Upper lobe of left lung (tissue), 4 donors: ENCODE data around the gene MLH1.

Experiments used
- EP300 ChIP-seq, 4 donors: sonication (generic); formaldehyde crosslinking; IDR thresholded peaks; one replicate each; pipeline ENCODE4 v1.5.1; 2017; ENCODE audit warnings: antibody characterized with exemption in 4 of 4, control low read depth in 2 of 4
- TF ChIP-seq, protein P1 (sequence below), 6 experiments: fragments of 450-650 bp in 4 of 6; fragments of 200-600 bp in 2 of 6; sonication (generic) in 2 of 6; IDR thresholded peaks; one replicate each; pipeline ENCODE4 v1.5.1; 2016 to 2019; ENCODE audit warnings: antibody characterized with exemption in 6 of 6

DNA sequence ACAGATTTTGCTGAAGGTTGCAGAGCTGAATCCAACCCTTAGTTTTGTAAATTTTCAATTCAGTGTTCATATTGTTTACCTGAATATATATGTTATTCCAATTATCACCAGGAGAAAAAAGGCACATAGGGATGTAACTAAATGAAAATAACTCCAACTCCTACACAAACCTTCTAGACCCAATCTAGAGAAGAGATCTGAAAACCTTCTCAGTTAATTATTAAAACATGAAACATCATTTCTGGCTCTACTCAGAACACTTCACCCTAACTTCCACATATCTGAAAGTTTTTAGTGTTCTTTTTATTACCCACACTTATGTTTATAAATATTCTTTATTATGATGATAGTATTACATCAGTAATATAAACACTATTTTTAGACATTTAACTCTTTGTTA, 104.5 kb downstream of the MLH1 start:
- no peak for TF ChIP-seq EP300 (IDR thresholded peaks at IDR 0.05)
- TF ChIP-seq, protein P1, sequence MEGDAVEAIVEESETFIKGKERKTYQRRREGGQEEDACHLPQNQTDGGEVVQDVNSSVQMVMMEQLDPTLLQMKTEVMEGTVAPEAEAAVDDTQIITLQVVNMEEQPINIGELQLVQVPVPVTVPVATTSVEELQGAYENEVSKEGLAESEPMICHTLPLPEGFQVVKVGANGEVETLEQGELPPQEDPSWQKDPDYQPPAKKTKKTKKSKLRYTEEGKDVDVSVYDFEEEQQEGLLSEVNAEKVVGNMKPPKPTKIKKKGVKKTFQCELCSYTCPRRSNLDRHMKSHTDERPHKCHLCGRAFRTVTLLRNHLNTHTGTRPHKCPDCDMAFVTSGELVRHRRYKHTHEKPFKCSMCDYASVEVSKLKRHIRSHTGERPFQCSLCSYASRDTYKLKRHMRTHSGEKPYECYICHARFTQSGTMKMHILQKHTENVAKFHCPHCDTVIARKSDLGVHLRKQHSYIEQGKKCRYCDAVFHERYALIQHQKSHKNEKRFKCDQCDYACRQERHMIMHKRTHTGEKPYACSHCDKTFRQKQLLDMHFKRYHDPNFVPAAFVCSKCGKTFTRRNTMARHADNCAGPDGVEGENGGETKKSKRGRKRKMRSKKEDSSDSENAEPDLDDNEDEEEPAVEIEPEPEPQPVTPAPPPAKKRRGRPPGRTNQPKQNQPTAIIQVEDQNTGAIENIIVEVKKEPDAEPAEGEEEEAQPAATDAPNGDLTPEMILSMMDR (IDR thresholded peaks at IDR 0.05) = no peak
